CD14-positive monocyte (primary cell): ENCODE data around the gene ARL13A. TPM values are rescaled to one million over a fixed set of nuclear protein-coding genes. Genes with fewer than 3 reads are reported as not detected.

Experiments used
- DNase-seq, 3 donors: peaks; one replicate each; pipeline ENCODE4 v3.0.0-alpha.2; 2011 to 2022
- H2AFZ ChIP-seq: 2 replicates; pipeline ENCODE4 v1.6.0; 2012; ENCODE audit warnings: mild to moderate bottlenecking, low read depth, low read length, inconsistent platforms; ENCODE audit not compliant: insufficient read depth, poor library complexity, severe bottlenecking
- H3K27ac ChIP-seq, 2 donors: 1 replicate in 1 of 2; 2 replicates in 1 of 2; pipeline ENCODE4 v1.5.1; 2012 to 2013; ENCODE audit warnings: low read length in 2 of 2, control low read depth in 1 of 2, inconsistent platforms in 1 of 2, low read depth in 1 of 2, mild to moderate bottlenecking in 1 of 2
- H3K27me3 ChIP-seq, 2 donors: one replicate each; pipeline versions ENCODE4 v1.6.0 to v1.6.1; 2011 to 2013; ENCODE audit warnings: low read length in 2 of 2; ENCODE audit not compliant: control insufficient read depth in 2 of 2, insufficient read depth in 2 of 2
- H3K36me3 ChIP-seq, 2 donors: replicated peaks in 1 of 2; 1 replicate in 1 of 2; 2 replicates in 1 of 2; pipeline versions ENCODE4 v1.5.1 to v1.6.1; 2012 to 2013; ENCODE audit warnings: low read length in 2 of 2, control low read depth in 1 of 2, inconsistent platforms in 1 of 2, mild to moderate bottlenecking in 1 of 2; ENCODE audit not compliant: insufficient read depth in 2 of 2, control insufficient read depth in 1 of 2
- H3K4me1 ChIP-seq, 2 donors: 1 replicate in 1 of 2; 2 replicates in 1 of 2; pipeline versions ENCODE4 v1.5.1 to v1.6.1; 2012 to 2013; ENCODE audit warnings: low read length in 2 of 2, control low read depth in 1 of 2, inconsistent platforms in 1 of 2, mild to moderate bottlenecking in 1 of 2, moderate library complexity in 1 of 2; ENCODE audit not compliant: insufficient read depth in 2 of 2, control insufficient read depth in 1 of 2
- H3K4me2 ChIP-seq: replicated peaks from 2 replicates; pipeline ENCODE3; 2012; ENCODE audit warnings: low read length, moderate library complexity, mild to moderate bottlenecking; ENCODE audit not compliant: poor library complexity, severe bottlenecking; ENCODE audit errors: extremely low read depth
- H3K4me3 ChIP-seq, 3 experiments: fragments of 200-600 bp in 1 of 3; sonication (generic) in 1 of 3; replicated peaks in 1 of 3; 1 replicate in 2 of 3; 2 replicates in 1 of 3; pipeline ENCODE4 v1.5.1; 2011 to 2013; ENCODE audit warnings: low read length in 3 of 3, mild to moderate bottlenecking in 3 of 3, control low read depth in 2 of 3, low read depth in 2 of 3, inconsistent platforms in 1 of 3, moderate library complexity in 1 of 3
- H3K79me2 ChIP-seq: 2 replicates; pipeline ENCODE4 v1.6.0; 2012; ENCODE audit warnings: mild to moderate bottlenecking, control low read depth, inconsistent platforms, low read length, moderate library complexity; ENCODE audit not compliant: insufficient read depth
- H3K9ac ChIP-seq: 2 replicates; pipeline ENCODE4 v1.6.0; 2017; ENCODE audit warnings: low read length, mild to moderate bottlenecking; ENCODE audit not compliant: insufficient read depth, poor library complexity, severe bottlenecking
- H3K9me3 ChIP-seq, 2 donors: replicated peaks in 1 of 2; 1 replicate in 1 of 2; 2 replicates in 1 of 2; pipeline versions ENCODE4 v1.5.1 to v1.6.1; 2012 to 2013; ENCODE audit warnings: low read length in 2 of 2, control low read depth in 1 of 2; ENCODE audit not compliant: control insufficient read depth in 1 of 2, insufficient read depth in 1 of 2
- H4K20me1 ChIP-seq: 2 replicates; pipeline ENCODE4 v1.6.0; 2012; ENCODE audit warnings: mild to moderate bottlenecking, low read length, control low read depth, moderate library complexity; ENCODE audit not compliant: insufficient read depth
- H3K27ac Mint-ChIP-seq, 7 donors: one replicate each; pipeline ENCODE4 v1.8.0; 2020; ENCODE audit warnings: mild to moderate bottlenecking in 7 of 7, mixed read lengths in 7 of 7, moderate library complexity in 6 of 7, inconsistent platforms in 2 of 7
- H3K27me3 Mint-ChIP-seq, 3 donors: one replicate each; pipeline ENCODE4 v1.8.0; 2021 to 2022; ENCODE audit warnings: low read depth in 3 of 3, mild to moderate bottlenecking in 3 of 3, mixed read lengths in 3 of 3, moderate library complexity in 3 of 3, inconsistent platforms in 1 of 3
- H3K36me3 Mint-ChIP-seq, 2 donors: one replicate each; pipeline ENCODE4 v1.8.0; 2020; ENCODE audit warnings: mixed read lengths in 2 of 2, inconsistent platforms in 1 of 2, mild to moderate bottlenecking in 1 of 2
- H3K4me1 Mint-ChIP-seq: one replicate; pipeline ENCODE4 v1.8.0; 2020; ENCODE audit warnings: mild to moderate bottlenecking, mixed read lengths
- H3K4me3 Mint-ChIP-seq, 2 donors: one replicate each; pipeline ENCODE4 v1.8.0; 2020; ENCODE audit warnings: mild to moderate bottlenecking in 2 of 2, mixed read lengths in 2 of 2, moderate library complexity in 1 of 2
- H3K9me3 Mint-ChIP-seq, 7 donors: one replicate each; pipeline ENCODE4 v1.8.0; 2020 to 2022; ENCODE audit warnings: mixed read lengths in 7 of 7, mild to moderate bottlenecking in 6 of 7, moderate library complexity in 6 of 7, inconsistent platforms in 2 of 7
- WGBS: methylation state at CpG from one replicate; pipeline ENCODE4 v1.1.5; 2013; ENCODE audit warnings: missing lambda C conversion rate; ENCODE audit not compliant: insufficient coverage; 5-methylcytosine and 5-hydroxymethylcytosine counted together
- intact Hi-C, 2 donors: fragments of 100-400 bp; cut with micrococcal nuclease; formaldehyde crosslinking; loops; one replicate each; pipeline versions ENCODE4 v1.15.0 to v1.15.1; 2023
- polyA plus RNA-seq, 3 donors: library from polyadenylated mRNA; depleted of rRNA in 1 of 3; unstranded in 2 of 3; stranded (reverse) in 1 of 3; fragments of 300-500 nt in 2 of 3; fragments of >200 nt in 1 of 3; fragmentation: Illumina TruSeq in 2 of 3; gene quantifications; 1 replicate in 2 of 3; 2 replicates in 1 of 3; pipeline ENCODE4 v1.2.3, GENCODE V29; 2012 to 2021
- TF ChIP-seq, protein P1 (sequence below): fragments of 200-600 bp; IDR thresholded peaks from one replicate; pipeline ENCODE4 v1.8.0; 2022; ENCODE audit warnings: antibody characterized with exemption, mild to moderate bottlenecking

The ARL13A gene
- polyA plus RNA-seq, 3 donors = not detected

GRCh38 chrX:100994352-100995281 is 25.1 kb downstream of the ARL13A start:
- WGBS = no CpG with 5 or more reads among the region's 5 CpGs
- Histone ChIP-seq H3K36me3 (no peaks in the 10 kb centered on the region), H2AFZ (no peak overlapping the region), H3K4me1 (no peaks in the 10 kb centered on the region), H3K27ac (no peak overlapping the region), H4K20me1 (no peaks in the 10 kb centered on the region), H3K9me3 (no peaks in the 10 kb centered on the region), H3K9ac (no peak overlapping the region), H3K79me2 (no peaks in the 10 kb centered on the region), H3K4me2 (no peak overlapping the region), H3K4me3 (no peak overlapping the region), H3K27me3 (no peaks in the 10 kb centered on the region)
- no peaks in the 10 kb centered on the region for H3K36me3 Mint-ChIP-seq
- peaks cover 12% of the 10 kb centered on the region for H3K4me1 Mint-ChIP-seq
- TF ChIP-seq, protein P1, sequence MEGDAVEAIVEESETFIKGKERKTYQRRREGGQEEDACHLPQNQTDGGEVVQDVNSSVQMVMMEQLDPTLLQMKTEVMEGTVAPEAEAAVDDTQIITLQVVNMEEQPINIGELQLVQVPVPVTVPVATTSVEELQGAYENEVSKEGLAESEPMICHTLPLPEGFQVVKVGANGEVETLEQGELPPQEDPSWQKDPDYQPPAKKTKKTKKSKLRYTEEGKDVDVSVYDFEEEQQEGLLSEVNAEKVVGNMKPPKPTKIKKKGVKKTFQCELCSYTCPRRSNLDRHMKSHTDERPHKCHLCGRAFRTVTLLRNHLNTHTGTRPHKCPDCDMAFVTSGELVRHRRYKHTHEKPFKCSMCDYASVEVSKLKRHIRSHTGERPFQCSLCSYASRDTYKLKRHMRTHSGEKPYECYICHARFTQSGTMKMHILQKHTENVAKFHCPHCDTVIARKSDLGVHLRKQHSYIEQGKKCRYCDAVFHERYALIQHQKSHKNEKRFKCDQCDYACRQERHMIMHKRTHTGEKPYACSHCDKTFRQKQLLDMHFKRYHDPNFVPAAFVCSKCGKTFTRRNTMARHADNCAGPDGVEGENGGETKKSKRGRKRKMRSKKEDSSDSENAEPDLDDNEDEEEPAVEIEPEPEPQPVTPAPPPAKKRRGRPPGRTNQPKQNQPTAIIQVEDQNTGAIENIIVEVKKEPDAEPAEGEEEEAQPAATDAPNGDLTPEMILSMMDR = no peak
- H3K9me3 Mint-ChIP-seq = peaks cover 0 to 1% (median 0%) of the 10 kb centered on the region in 7 donors
- H3K27ac Mint-ChIP-seq = peak overlapping the region in 1 of 7 donors; percentile 4
- H3K27me3 Mint-ChIP-seq = no peaks in the 10 kb centered on the region
- peak in 1 of 3 donors; percentile 5 for DNase-seq
- intact Hi-C loops = no loop called here
- H3K4me3 Mint-ChIP-seq = no peak overlapping the region

GRCh38 chrX:100995469-100995868 is 26.0 kb downstream of the ARL13A start:
- Mint-ChIP-seq H3K4me1 (peaks cover 9% of the 10 kb centered on the region), H3K36me3 (no peaks in the 10 kb centered on the region), H3K4me3 (no peak overlapping the region), H3K27me3 (no peaks in the 10 kb centered on the region), H3K27ac (no peak overlapping the region), H3K9me3 (no peaks in the 10 kb centered on the region)
- WGBS = 100% methylated on average over 4 of the region's 5 CpGs
- DNase-seq = no peak
- H3K27ac ChIP-seq = no peak overlapping the region
- no peak overlapping the region for H3K9ac ChIP-seq
- H3K27me3 ChIP-seq = no peaks in the 10 kb centered on the region
- H3K36me3 ChIP-seq = no peaks in the 10 kb centered on the region
- H3K4me3 ChIP-seq = no peak overlapping the region
- no peaks in the 10 kb centered on the region for H3K9me3 ChIP-seq
- TF ChIP-seq, protein P1 = no peak
- H2AFZ ChIP-seq = no peak overlapping the region
- no peaks in the 10 kb centered on the region for H4K20me1 ChIP-seq
- intact Hi-C loops = no loop called here
- no peaks in the 10 kb centered on the region for H3K79me2 ChIP-seq
- no peak overlapping the region for H3K4me2 ChIP-seq
- H3K4me1 ChIP-seq = no peaks in the 10 kb centered on the region
